C4-2B (cell line): ENCODE data around the gene RASEF.

Experiments used
- ZFX ChIP-seq: fragments of 450-650 bp; IDR thresholded peaks from 2 replicates; pipeline ENCODE4 v1.6.1; 2017
- TF ChIP-seq, protein P1 (sequence below): fragments of 450-650 bp; conservative IDR thresholded peaks from 2 replicates; pipeline ENCODE4 v1.5.1; 2017; ENCODE audit warnings: mild to moderate bottlenecking

DNA sequence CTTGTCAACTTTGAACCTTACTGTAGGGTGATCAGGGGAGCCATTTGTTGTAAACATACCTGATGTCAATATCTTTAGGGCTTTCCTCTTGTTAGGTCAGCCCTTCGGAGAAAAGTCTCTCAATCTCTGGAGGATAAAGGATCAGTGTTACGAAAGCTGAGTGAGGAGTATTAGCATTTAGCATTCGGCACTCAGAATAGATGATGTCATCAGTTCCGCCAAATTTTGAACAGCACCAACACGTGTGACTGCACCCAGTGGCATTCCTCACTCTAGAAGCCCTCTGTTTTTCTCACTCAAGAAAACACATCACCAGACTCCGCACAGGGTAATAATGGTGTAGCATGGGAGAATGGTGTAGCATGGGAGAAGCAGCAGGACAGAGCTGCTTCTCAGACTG, 87.8 kb downstream of the RASEF start:
- TF ChIP-seq ZFX = no peak
- TF ChIP-seq, protein P1, sequence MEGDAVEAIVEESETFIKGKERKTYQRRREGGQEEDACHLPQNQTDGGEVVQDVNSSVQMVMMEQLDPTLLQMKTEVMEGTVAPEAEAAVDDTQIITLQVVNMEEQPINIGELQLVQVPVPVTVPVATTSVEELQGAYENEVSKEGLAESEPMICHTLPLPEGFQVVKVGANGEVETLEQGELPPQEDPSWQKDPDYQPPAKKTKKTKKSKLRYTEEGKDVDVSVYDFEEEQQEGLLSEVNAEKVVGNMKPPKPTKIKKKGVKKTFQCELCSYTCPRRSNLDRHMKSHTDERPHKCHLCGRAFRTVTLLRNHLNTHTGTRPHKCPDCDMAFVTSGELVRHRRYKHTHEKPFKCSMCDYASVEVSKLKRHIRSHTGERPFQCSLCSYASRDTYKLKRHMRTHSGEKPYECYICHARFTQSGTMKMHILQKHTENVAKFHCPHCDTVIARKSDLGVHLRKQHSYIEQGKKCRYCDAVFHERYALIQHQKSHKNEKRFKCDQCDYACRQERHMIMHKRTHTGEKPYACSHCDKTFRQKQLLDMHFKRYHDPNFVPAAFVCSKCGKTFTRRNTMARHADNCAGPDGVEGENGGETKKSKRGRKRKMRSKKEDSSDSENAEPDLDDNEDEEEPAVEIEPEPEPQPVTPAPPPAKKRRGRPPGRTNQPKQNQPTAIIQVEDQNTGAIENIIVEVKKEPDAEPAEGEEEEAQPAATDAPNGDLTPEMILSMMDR = no peak
